NCI-H1105 treated with DMSO at 0.1 percent for 48 hours (cell line): ENCODE measurements around the gene LIN7C.
"Not testable (repeated sequence)": the region's sequence is repeated elsewhere in the genome, so short reads cannot be mapped to it uniquely, and the experiment has no call there.

Experiments
- DNase-seq: peaks from one replicate; lab custom pipeline; 2025; lab: John Stamatoyannopoulos, UW

Gene LIN7C

GRCh38 chr11:27470826-27471588 is 35.6 kb downstream of the LIN7C start:
- no peak for DNase-seq

GRCh38 chr11:27470166-27470565 is 36.4 kb downstream of the LIN7C start:
- DNase-seq, result no peak

- DNase-seq, result no peak
Measured at GRCh38 chr11:27468995-27469695, 37.4 kb downstream of the LIN7C start.

GRCh38 chr11:27468209-27468994 is 38.2 kb downstream of the LIN7C start:
- no peak for DNase-seq

- DNase-seq, result no peak
Measured at GRCh38 chr11:27467181-27467913, 39.2 kb downstream of the LIN7C start.

GRCh38 chr11:27466363-27466762 is 40.2 kb downstream of the LIN7C start:
- no peak for DNase-seq

- DNase-seq, result no peak
Measured at GRCh38 chr11:27465629-27466028, 40.9 kb downstream of the LIN7C start.

- DNase-seq, result no peak
Measured at GRCh38 chr11:27464909-27465308, 41.7 kb downstream of the LIN7C start.

GRCh38 chr11:27464289-27464696 is 42.3 kb downstream of the LIN7C start:
- DNase-seq, result no peak

- no peak for DNase-seq
Measured at GRCh38 chr11:27462543-27462942, 44.0 kb downstream of the LIN7C start.

GRCh38 chr11:27460158-27460978 is 46.2 kb downstream of the LIN7C start:
- DNase-seq, result no peak

- no peak for DNase-seq
Measured at GRCh38 chr11:27459191-27459590, 47.4 kb downstream of the LIN7C start.

- no peak for DNase-seq
Measured at GRCh38 chr11:27458182-27458581, 48.4 kb downstream of the LIN7C start.

- no peak for DNase-seq
Measured at GRCh38 chr11:27456795-27457329, 49.7 kb downstream of the LIN7C start.

- DNase-seq, result no peak
Measured at GRCh38 chr11:27456140-27456794, 50.3 kb downstream of the LIN7C start.

GRCh38 chr11:27455667-27456066 is 50.9 kb downstream of the LIN7C start:
- no peak for DNase-seq

- DNase-seq, result no peak
Measured at GRCh38 chr11:27453701-27454100, 52.9 kb downstream of the LIN7C start.

- DNase-seq, result no peak
Measured at GRCh38 chr11:27452147-27452546, 54.4 kb downstream of the LIN7C start.

- no peak for DNase-seq
Measured at GRCh38 chr11:27451244-27451965, 55.2 kb downstream of the LIN7C start.

- not testable (repeated sequence) for DNase-seq
Measured at GRCh38 chr11:27448184-27448540, 58.4 kb downstream of the LIN7C start.
